OCI-LY7 (cell line): ENCODE results near the gene PPAN. TPM values are rescaled to one million over a fixed set of nuclear protein-coding genes. Genes with fewer than 3 reads are reported as not detected.

Experiments used
- BruUV-seq: library from RNA; stranded (reverse); fragments of 400-500 nt; replicated peaks from 2 replicates; lab custom pipeline; 2021; lab: Mats Ljungman, UMichigan
- CTCF ChIA-PET: fragments of 300-600 bp; sonication (Branson Sonifier 250); formaldehyde crosslinking; loops from one replicate; lab custom pipeline; 2022; ENCODE audit warnings: antibody characterized with exemption; ENCODE audit not compliant: unreplicated experiment; lab: Charles Lee
- POLR2A ChIA-PET: fragments of 300-600 bp; sonication (Branson Sonifier 250); formaldehyde crosslinking; loops from one replicate; lab custom pipeline; 2022; ENCODE audit warnings: antibody characterized with exemption; lab: Charles Lee
- DNase-seq: peaks from one replicate; pipeline ENCODE4 v3.0.0-alpha.2; 2015; ENCODE audit warnings: low spot score
- H2AFZ ChIP-seq: fragments of 200-600 bp; sonication (generic), shearing (Covaris generic); 2 replicates; pipeline ENCODE4 v1.6.1; 2014; ENCODE audit warnings: mild to moderate bottlenecking, antibody characterized with exemption, low read length, moderate library complexity
- H3K27ac ChIP-seq: fragments of 200-600 bp; sonication (generic); 2 replicates; pipeline ENCODE4 v1.5.1; 2014; ENCODE audit warnings: mixed run types, low read depth, mild to moderate bottlenecking, moderate library complexity, low read length, inconsistent platforms; ENCODE audit not compliant: poor library complexity, severe bottlenecking
- H3K36me3 ChIP-seq: fragments of 200-600 bp; sonication (generic); 2 replicates; pipeline ENCODE4 v1.6.1; 2014; ENCODE audit warnings: mild to moderate bottlenecking, antibody characterized with exemption, low read length, moderate library complexity, mixed read lengths; ENCODE audit not compliant: insufficient read depth
- H3K4me1 ChIP-seq: fragments of 200-600 bp; sonication (generic); 2 replicates; pipeline ENCODE4 v1.5.1; 2014; ENCODE audit warnings: mild to moderate bottlenecking, low read length; ENCODE audit not compliant: insufficient read depth, poor library complexity, severe bottlenecking
- H3K4me2 ChIP-seq: fragments of 200-600 bp; sonication (generic); 2 replicates; pipeline ENCODE4 v1.6.1; 2014; ENCODE audit warnings: mild to moderate bottlenecking, low read length
- H3K4me3 ChIP-seq: fragments of 200-600 bp; sonication (generic); 2 replicates; pipeline ENCODE4 v1.5.1; 2014; ENCODE audit warnings: mild to moderate bottlenecking, low read depth, low read length; ENCODE audit not compliant: poor library complexity, severe bottlenecking
- H3K79me2 ChIP-seq: fragments of 200-600 bp; sonication (generic); 2 replicates; pipeline ENCODE4 v1.6.1; 2016; ENCODE audit warnings: low read depth, mild to moderate bottlenecking, low read length, moderate library complexity, mixed read lengths; ENCODE audit not compliant: insufficient read depth
- H3K9me2 ChIP-seq: fragments of 200-600 bp; sonication (generic); 2 replicates; pipeline ENCODE4 v1.6.1; 2016; ENCODE audit warnings: mild to moderate bottlenecking, low read length, mixed read lengths; ENCODE audit not compliant: insufficient read depth
- H3K9me3 ChIP-seq: fragments of 200-600 bp; sonication (generic); 2 replicates; pipeline ENCODE4 v1.6.1; 2014; ENCODE audit warnings: mild to moderate bottlenecking, mixed run types, low read length, mixed read lengths
- H4K20me1 ChIP-seq: fragments of 200-600 bp; sonication (generic); 2 replicates; pipeline ENCODE4 v1.6.1; 2014; ENCODE audit warnings: mild to moderate bottlenecking, antibody characterized with exemption, low read length, moderate library complexity, mixed read lengths; ENCODE audit not compliant: insufficient read depth
- CTCF ChIP-seq: fragments of 200-600 bp; sonication (generic); conservative IDR thresholded peaks from 2 replicates; pipeline ENCODE4 v1.5.1; 2014; ENCODE audit warnings: mild to moderate bottlenecking, antibody characterized with exemption, low read length, moderate library complexity, mixed read lengths
- EZH2phosphoT487 ChIP-seq: fragments of 200-600 bp; sonication (generic); IDR thresholded peaks from 2 replicates; pipeline ENCODE4 v1.6.1; 2018; ENCODE audit warnings: low read depth, borderline replicate concordance, mild to moderate bottlenecking, mixed run types, antibody characterized with exemption, low read length, moderate library complexity, mixed read lengths
- intact Hi-C: fragments of 100-400 bp; cut with micrococcal nuclease; formaldehyde crosslinking; loops from one replicate; pipeline ENCODE4 v1.10.0; 2022; ENCODE audit not compliant: unreplicated experiment
- total RNA-seq, 2 experiments: library from RNA; depleted of rRNA in 1 of 2; stranded (reverse); fragments of >200 nt in 1 of 2; shearing (Covaris generic) in 1 of 2; gene quantifications; 2 replicates each; pipeline ENCODE4 v1.2.3, GENCODE V29; 2014 to 2022

The PPAN gene
- total RNA-seq, 2 experiments from 2014 or later, result 77.1 to 116 TPM

- DNase-seq, result no peak
- H3K9me2 ChIP-seq, result no peaks in the 10 kb centered on the region
- H3K27ac ChIP-seq, result no peak overlapping the region
- H3K9me3 ChIP-seq, result no peaks in the 10 kb centered on the region
- peaks cover 51% of the 10 kb centered on the region for H3K36me3 ChIP-seq
- no TSS peak for BruUV-seq
- H3K4me2 ChIP-seq, result no peak overlapping the region
- H3K4me1 ChIP-seq, result no peaks in the 10 kb centered on the region
- CTCF ChIA-PET, result no interaction called here
- POLR2A ChIA-PET, result no interaction called here
- TF ChIP-seq EZH2phosphoT487, result no peak
- peaks cover 2% of the 10 kb centered on the region; the same call in 1 of the 2 replicates for H3K79me2 ChIP-seq
- no peak overlapping the region for H2AFZ ChIP-seq
- no peaks in the 10 kb centered on the region for H4K20me1 ChIP-seq
- no peak overlapping the region for H3K4me3 ChIP-seq
- intact Hi-C loops, result no loop called here
Observed at GRCh38 chr19:10124429-10124828, 18.3 kb downstream of the PPAN start.

- intact Hi-C loops, result no loop called here
- no peaks in the 10 kb centered on the region for H3K9me2 ChIP-seq
- ChIA-PET POLR2A (no interaction called here), CTCF (no interaction called here)
- no peaks in the 10 kb centered on the region for H4K20me1 ChIP-seq
- H3K79me2 ChIP-seq, result no peaks in the 10 kb centered on the region
- BruUV-seq, result no TSS peak
- H3K27ac ChIP-seq, result no peak overlapping the region
- H3K4me2 ChIP-seq, result no peak overlapping the region
- DNase-seq, result no peak
- no peak overlapping the region for H3K4me3 ChIP-seq
- TF ChIP-seq CTCF (no peak), EZH2phosphoT487 (no peak)
- H3K4me1 ChIP-seq, result no peaks in the 10 kb centered on the region
- H3K36me3 ChIP-seq, result peaks cover 69% of the 10 kb centered on the region
- H3K9me3 ChIP-seq, result no peaks in the 10 kb centered on the region
- H2AFZ ChIP-seq, result no peak overlapping the region
Observed at GRCh38 chr19:10126213-10126639, 20.1 kb downstream of the PPAN start.

GRCh38 chr19:10132905-10133304 is 26.7 kb downstream of the PPAN start:
- Histone ChIP-seq H3K9me3 (no peaks in the 10 kb centered on the region), H3K4me3 (no peak overlapping the region), H3K4me2 (no peak overlapping the region), H3K4me1 (no peaks in the 10 kb centered on the region), H3K36me3 (peaks cover 97% of the 10 kb centered on the region), H3K27ac (no peak overlapping the region), H3K79me2 (no peaks in the 10 kb centered on the region), H2AFZ (no peak overlapping the region), H3K9me2 (no peaks in the 10 kb centered on the region), H4K20me1 (no peaks in the 10 kb centered on the region)
- intact Hi-C loops, result no loop called here
- no TSS peak for BruUV-seq
- no peak for DNase-seq
- POLR2A ChIA-PET, result no interaction called here
- TF ChIP-seq EZH2phosphoT487, result no peak
- TF ChIP-seq CTCF, result no peak
- CTCF ChIA-PET, result no interaction called here
